ENCODE data around the gene PIGX.
"Not testable (repeated sequence)": the region's sequence is repeated elsewhere in the genome, so short reads cannot be mapped to it uniquely, and the experiment has no call there.

Gene PIGX

DNA sequence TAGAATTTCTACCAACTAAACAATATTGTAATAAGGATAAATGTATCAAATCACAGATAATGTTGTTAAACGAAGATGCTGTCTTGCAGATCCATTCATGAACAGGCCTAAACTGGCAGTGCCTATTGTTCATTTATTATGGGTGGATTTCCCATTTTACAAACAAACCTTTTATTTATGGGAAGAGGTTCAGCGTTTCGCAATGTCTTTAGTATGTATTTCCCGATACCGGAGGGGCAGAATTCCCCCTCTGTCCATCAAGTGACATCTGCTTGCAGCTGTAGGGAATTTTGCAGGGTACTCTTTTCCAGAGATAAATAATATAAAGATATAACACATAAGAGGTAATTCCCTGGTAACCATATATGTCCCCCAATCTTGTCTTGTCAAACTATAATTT lies 5.8 kb upstream of the PIGX start:
- DNase-seq = no peak

DNA sequence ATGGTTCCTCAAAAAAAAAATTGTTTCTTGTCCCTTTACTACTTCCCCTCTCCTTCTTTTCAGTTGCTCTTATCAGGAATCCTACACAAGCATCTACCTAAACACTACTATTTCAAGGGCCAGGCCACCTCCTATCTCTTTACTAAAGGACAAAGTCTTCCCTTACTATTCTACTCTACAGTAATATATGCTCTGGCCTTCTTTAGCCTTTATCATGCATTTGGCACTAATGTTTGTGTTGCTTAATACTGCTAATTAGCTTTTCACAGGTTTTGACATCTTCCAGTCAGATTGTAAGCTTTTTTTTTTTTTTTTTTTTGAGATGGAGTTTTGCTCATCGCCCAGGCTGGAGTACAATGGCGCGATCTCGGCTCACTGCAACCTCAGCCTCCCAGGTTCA lies 5.4 kb upstream of the PIGX start:
- DNase-seq = no peak

GRCh38 chr3:196707566-196707965 lies 4.6 kb upstream of the PIGX start:
- no peak for DNase-seq

GRCh38 chr3:196708467-196708866 lies 3.7 kb upstream of the PIGX start:
- no peak for DNase-seq

DNA sequence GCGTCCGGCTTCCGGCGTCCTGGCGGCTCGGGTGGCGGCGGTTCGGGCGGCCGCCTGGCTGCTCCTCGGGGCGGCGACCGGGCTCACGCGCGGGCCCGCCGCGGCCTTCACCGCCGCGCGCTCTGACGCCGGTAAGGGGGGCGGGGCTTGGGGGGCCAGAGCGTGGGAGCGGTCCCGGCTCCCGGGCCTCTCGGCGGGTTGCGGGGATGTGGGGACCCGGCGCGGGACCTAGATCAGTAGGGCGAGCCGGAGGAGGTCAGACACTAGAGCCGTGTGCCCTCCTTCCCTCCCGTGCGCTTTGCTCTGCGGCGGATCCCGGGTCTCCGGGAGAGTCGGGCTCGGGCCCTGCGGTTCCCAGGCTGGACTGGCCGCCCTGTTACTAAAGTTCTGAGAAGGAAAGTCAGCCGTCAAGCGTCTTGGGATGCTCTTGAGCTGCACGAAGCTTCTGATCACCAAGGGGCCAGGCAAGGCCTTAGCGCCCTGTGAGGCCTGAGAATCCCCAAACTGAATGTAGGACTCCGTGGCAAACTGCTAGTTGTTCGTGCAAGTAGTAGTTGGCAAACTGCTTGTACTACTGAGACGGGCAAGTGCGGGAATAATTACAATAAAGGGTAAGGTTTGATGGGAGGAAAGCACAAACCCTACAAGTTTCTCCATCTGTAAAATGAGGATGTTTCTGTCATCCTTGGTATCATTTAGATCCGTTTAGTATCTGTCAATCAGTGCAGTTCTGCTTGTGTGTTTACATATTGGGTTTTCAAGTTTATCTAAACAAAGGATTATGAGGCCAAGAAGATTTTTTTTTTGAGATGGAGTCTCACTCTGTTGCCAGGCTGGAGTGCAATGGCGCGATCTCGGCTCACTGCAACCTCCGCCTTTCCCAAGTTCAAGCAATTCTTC lies 587 bp downstream of the PIGX start:
- DNase-seq = peak; percentile 70 to 89 (median 80)

DNA sequence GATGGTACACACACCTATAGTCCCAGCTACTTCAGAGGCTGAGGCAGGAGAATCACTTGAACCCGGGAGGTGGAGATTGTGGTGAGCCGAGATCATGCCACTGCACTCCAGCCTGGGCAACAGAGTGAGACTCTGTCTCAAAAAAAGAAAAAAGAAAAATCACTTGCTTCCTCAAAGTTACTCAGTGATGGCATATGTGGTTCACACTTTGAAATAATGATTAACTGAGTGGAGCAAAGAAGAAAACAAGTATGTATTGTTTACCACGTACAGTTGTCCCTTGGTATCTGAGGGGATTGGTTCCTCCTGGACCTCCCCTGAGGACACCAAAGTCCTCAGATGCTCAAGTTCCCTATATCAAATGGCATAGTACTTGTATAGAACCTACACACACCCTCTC lies 5.0 kb downstream of the PIGX start:
- not testable (repeated sequence) for DNase-seq

DNA sequence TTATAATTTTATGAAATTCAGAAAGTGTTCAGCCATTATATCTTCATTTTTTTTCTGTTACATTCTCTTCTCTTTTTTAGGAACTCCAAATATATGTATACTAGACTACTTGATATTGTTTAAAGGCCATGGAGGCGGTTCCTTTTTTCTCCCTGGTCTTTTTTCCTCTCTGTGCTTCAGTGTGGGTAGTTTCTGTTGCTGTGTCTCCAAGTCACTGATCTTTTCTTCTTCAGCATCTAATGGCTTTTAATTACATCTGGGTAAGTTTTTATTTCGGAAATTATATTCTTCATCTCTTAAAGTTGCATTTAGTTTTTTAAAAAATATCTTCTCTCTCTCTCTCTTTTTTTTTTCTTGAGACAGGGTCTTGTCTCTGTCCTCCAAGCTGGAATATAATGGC lies 8.9 kb downstream of the PIGX start:
- DNase-seq = no peak

- peak in 3 of 4 experiments; percentile 6 to 17 (median 15) for DNase-seq
Observed at GRCh38 chr3:196726788-196727675, 14.9 kb downstream of the PIGX start.

DNA sequence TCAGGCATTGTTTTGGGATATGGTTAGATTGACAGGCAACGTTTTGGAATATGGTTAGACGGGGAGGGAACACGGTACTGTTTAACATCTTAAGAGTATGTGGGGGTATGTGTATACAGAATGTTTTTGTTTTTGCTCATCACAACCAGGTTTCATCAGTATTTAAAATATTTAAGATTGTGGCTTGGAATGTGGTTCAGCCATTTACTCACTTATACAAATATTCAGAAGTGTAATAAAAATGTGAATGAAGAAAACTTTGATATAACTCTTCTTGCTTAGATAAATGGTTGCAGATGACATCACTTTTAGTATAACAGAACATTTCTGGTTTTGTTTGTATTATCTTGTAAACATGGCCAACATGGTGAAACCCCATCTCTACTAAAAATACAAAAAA lies 23.6 kb downstream of the PIGX start:
- DNase-seq = no peak

- DNase-seq = no peak
Observed at GRCh38 chr3:196736670-196737374, 24.6 kb downstream of the PIGX start.

- DNase-seq = no peak
Observed at GRCh38 chr3:196737655-196738054, 25.5 kb downstream of the PIGX start.

DNA sequence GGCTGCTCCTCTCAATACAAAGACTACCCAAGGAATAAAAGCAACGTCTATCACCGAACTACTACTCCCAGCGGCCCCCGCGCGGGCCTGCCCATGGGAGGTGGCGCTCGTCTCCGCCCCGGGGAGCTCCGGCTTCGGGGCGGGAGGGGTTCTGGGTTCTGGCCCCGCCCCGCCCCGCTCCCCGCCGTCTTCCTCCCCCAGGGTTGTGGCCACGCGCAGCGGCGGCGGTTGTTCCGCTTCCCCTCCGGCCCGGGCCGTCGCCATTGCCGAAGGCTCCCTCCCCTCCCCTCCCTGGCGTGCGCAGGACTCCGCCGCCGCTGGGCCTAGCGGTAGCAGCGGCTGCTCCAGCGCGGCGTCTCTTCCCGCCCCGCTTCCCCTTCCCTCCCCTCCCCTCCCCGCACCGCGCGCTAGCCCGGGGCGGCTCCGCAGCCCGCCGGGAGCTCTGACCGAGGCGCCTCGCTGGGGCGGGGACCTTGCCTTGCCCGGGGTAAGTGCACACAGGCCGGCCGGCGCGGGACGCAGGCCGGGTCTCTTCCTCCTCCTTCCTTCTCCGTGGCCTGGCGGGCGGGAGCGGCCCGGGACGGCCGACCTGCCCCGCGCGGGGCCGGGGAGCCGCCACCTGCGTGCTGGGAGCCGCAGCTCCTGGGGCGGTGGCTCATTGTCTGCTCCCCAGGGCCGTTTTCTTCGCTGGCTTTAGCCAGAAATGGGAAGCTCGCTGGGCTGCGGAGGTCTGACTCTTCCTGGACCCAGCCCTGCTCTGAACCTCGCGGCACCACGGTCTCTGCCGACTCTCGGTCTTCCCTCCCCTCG lies 27.7 kb downstream of the PIGX start, which contains the start of gene PAK2:
Gene PAK2, plus strand, starts transcription at position 187 of the 810 bp plus-strand sequence. CDS start 42,790 bp downstream, outside the sequence.
- DNase-seq = peak; percentile 96 to 98 (median 97)

- DNase-seq = peak; percentile 27 to 49 (median 40)
Observed at GRCh38 chr3:196740481-196741248, 28.5 kb downstream of the PIGX start.

- DNase-seq = peak in 1 of 4 experiments; percentile 36
Observed at GRCh38 chr3:196741249-196741889, 29.2 kb downstream of the PIGX start.

DNA sequence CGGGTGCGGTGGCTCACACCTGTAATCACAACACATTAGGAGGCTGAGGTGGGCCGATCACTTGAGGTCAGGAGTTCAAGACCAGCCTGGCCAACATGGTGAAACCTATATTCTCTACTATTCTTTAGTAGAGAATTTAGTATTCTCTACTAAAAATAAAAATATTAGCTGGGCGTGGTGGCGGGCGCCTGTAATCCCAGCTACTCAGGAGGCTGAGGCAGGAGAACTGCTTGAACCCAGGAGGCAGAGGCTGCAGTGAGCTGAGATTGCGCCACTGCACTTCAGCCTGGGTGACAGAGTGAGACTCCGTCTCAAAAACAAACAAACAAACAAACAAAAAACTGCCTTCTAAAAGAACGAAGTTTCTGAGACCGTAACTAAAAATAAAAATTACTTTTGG lies 31.4 kb downstream of the PIGX start:
- not testable (repeated sequence) for DNase-seq

DNA sequence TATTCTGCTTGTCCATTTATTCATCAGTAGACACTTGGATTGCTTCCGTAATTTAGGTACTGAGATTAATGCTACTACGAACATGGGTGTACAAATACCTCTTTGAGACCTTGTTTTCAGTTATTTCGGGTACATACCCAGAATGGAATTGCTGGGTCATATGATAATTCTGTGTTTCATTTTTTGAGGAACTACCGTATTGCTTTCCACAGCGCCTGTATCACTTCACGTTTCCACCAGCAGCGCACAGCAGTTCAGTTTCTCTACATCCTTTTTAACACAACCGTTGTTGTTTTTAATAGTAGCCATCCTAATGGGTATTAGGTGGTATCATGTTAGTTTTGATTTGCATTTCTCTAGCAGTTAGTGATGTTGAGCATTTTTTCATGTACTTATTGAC lies 36.9 kb downstream of the PIGX start:
- peak; percentile 42 to 67 (median 58) for DNase-seq

GRCh38 chr3:196753201-196753600 lies 41.0 kb downstream of the PIGX start:
- DNase-seq = no peak

- no peak for DNase-seq
Observed at GRCh38 chr3:196754091-196754981, 42.2 kb downstream of the PIGX start.

GRCh38 chr3:196756732-196757131 lies 44.6 kb downstream of the PIGX start:
- no peak for DNase-seq
